Stimulated activated CD8-positive, alpha-beta memory T cell treated with anti-CD3 and anti-CD28 coated beads, Interleukin-7, amount 100 ng/mL, for 1 hour (primary cell): ENCODE measurements around the gene HABP2.

Source experiments
- DNase-seq, 2 donors: peaks; one replicate each; pipeline ENCODE4 v3.0.0-alpha.2; 2020; ENCODE audit warnings: low read depth in 2 of 2

Gene HABP2

DNA sequence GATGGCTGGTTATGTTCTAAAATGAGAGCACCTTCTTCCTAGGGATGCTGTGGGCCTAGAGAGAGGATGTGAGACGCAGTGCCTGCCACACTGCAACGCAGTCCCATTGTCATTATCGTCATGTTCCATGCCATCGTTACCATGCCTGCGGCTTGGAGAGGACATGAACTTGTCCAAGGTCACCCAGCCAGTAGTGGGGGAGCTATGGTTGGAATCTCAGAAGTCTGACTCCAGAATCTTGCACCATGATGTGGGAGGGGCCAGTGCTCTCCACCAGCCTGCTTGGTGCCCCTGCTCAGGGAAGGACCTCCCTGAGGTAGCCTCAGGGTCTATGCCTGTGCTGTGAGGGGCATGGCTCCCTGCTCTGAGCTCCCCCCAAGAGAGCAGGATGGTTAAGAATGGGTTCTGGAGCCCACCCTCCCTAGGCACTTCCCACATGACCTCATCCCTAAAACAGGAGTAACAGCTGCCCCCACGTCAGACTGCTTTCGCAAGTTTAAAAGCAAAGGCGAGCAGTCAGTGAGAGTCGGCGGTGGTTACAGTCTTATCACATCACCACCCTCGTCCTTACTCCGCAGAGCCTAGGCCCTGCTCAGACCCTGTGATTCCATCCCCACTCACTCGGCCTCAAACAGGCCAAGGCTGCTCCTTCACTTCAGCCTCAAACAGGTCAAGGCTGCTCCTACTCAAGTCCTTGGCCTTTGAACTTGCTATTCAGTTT is 50.4 kb downstream of the HABP2 start:
- no peak for DNase-seq

DNA sequence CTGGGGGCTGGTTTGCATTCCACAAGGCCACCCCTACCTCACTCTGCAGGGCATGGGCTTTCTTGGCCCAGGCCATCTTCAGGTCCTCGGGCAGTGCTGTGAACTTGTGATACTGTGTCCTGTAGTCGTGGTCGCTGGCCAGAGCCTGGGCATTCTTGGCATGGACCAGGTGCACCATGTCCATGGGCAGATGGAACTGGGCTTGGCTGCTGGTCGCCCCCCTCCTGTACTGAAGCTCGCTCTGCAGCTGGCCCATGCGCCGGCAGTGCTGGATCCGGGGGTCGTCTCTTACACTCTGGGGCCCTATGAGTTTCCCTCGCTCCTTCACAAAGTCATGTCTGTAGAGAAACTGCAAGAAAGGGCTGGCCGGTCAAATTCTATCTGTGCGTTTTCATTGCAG is 51.7 kb downstream of the HABP2 start:
- no peak for DNase-seq

DNA sequence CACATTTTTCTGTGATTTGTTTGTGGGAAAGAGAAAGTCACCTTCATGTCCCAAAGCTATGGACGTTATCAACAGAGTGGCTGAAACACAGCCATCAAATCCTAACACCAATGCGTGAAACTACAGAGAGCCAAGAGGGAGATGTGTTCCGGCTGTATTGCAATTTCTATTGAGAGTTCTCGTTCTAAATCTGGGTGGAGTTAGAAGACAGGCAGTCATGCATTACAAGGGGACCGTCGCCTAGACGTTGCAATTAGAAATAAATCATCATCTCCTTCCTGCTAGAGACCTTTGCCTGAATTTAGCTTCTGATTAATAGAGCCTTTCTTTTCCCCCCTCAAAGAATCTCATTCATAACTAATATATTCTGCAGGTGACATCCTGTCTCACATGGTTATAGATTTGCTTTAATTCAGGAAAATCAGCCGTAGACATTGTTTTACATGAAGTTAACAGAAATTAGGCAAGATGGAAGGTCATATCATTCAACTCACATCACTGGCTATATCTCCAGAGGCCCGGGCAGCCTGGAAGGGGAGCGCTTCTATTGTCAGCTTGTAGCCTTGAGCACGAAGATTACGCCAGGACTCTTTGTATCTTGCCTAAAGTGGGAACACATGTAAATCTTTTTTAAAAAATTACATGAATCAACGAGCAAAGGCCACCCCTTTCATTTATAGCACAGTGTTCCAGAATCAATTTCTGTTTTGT is 52.6 kb downstream of the HABP2 start:
- no peak for DNase-seq

DNA sequence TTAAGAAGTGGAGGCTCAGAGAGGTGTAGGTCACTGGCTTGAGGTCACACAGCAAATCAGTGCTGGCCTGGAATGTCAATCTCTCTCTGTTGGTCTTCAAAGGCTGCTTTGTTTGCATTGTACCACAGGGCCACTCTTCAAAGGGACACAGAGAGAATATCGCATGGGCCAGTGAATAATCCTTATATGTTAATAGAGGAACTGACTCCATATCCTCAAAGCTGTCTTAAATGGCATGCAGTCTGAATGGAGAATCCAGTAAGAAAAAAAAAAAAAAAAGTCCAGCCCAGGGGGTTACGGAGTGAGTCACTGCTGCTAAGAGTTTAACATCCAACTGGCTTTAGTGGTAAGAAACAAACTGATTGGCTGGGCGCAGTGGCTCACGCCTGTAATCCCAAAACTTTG is 56.9 kb downstream of the HABP2 start:
- no peak for DNase-seq

DNA sequence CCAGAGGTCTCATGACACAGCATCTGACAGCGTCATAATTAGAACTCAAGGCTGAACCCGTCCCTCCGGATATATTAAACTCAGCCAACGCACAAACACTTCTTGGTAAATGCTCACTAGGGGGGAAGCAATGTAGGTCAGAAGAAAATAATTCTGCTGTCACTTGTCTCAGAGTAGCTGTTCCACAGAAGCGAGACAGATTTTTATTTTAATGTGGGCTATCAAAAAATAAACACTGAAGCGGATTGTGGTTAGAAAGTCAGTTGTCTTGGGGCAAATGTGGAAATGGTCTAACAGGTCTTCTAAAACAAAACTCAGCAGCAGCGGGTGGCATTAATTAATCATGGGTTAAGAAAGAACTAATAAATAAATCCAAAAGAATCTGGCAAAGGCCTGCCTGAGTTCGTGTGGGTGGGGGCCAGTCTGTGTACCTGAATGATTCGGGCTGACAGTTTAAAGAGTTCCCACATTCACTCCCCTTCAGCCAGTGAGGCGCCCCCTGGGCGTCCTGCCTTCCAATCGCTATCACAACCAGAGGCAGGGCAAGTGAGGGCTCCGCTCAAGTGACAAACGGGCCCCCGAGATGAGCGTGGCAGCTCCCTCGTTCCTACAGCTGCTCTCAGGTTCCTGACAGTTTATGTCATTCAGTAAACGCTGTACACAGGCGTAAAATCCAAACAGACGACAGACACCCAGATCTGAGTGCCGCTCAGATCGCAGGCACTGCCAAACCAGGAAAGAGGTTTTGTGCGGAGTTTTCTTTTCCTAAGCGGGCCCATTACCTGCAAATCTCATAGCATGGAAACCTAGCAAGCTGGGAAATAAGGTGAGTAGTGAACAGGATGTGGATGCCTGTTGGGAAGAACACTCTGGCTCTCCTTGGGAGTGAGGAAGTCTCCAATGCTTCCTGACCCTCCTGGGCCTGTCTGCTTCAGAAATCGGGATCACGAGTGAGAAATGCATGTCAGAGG is 58.1 kb downstream of the HABP2 start:
- no peak for DNase-seq

DNA sequence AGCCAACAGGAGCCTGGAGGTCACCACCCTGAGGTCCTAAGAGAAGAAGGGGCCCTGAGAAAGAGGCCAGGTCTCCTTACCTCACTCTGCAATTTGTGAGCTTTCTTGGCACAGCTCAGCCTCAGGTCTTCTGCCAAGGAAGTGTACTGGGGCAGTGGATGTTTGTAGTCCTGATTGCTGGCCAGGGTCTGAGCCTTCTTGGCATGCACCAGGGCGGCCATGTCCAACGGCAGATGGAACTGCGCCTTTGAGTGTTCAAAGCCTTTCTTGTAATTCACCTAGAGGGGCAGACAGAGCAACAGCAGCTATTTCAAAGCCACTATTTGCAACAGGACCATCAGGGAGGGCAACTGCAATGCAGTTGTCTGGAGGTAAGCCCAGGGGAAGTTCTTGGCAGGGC is 59.3 kb downstream of the HABP2 start:
- no peak for DNase-seq

DNA sequence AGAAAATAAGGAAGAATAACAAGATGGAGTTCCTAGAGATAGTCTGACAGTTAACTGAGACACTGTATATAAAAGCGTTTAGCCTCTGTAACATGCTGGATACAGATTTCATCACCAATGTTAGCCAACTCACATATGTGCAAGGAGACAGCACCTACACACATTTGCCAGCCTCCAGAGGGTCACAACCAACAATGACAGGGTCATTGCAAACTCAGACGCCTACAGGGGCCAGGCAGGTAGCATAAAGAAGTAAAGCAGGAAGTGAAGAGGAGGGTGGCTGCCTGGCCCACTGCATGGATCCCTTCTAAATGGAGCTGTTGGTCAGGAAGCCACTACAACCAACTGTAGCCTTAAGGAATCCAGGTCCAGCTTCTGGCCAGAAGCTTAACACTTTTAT is 60.6 kb downstream of the HABP2 start:
- no peak for DNase-seq

DNA sequence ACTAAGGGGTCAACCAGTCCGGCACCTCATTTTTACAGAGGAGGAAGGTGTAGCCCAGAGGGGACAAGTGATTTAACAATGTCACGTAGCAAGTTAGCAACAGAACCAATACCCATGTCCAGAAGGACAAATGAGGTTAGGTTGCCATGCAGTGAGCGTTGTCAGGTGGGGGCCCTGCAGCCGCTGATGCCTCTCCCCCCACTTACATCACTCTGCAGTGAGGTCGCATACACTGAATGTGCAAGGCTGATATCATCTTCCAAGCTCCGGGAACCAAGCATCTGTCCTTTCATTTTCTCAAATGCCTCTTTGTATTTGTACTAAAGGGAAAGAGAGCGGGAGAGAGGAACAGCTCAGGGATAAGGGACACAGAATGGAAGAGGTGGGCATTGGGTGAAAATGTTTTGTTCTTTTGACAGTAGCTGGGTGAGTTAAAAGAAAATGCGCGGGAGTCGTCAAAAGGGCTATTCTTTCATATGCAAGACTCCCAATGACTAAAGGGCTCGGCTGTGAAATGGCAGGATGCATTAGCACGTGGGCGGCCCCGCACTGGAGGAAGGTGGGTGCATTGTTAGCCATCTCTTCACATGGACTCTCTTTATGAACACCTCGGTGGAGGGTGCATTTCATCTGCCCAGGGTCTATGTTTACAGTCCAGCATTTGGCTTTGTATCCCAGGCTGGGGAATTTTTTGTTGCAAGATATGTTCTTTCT is 61.3 kb downstream of the HABP2 start:
- DNase-seq, result no peak

DNA sequence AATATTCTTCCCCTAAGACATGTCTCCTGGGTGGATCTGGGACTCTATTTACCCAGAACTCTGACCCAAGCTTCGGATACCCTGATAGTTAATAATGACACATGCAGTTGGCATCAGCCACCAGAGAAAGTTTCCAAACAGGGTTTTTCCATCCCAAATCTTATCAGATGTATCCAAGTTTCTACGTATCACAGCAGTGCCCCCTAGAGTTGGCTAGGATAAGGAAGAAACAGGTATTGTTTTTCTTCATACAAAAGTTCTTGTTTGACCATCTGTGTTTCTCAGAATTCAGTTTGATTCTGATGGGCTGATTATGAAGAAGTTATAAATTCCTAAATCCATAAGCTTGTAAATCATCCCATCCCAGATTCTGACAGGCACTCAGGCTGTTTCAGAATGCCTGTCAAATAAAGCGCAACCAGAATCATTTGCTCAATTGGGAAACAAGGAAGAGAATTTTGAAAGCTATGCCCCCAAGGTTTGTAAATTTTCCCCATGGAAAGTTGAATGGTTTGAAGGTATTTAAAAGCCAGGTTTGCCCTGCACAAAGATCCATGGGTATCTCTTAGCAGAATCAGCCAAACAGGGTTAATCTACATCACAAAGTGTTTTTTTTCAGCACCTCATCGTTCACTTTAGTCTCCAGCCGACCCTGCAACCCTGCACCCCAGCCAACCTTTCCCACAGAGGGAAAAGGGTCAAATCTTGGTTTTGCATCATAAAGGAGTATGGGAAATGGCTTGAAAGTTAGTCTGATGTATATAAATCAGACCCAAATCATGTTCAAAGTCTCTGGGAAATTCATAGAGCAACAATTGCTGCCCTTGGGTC is 63.6 kb downstream of the HABP2 start:
- no peak for DNase-seq

DNA sequence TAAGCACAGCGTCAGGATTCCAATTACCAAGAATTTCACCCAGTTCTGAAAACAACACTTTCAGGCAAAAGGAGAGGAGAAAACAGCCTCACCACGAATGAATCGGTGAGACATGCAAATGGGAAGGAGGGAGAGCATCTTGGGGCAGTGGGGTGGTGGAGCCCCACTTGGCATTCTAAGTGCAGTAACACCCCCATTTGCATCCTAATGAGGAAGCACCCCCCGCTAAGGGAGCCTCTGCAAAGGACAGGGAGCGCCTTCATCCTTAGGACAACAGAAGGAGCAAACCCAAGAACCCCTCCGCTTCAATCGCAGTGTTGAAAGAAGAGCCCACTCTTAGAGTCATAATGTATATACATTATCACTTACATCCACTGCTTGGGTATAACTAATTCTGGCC is 64.2 kb downstream of the HABP2 start:
- DNase-seq, result no peak

DNA sequence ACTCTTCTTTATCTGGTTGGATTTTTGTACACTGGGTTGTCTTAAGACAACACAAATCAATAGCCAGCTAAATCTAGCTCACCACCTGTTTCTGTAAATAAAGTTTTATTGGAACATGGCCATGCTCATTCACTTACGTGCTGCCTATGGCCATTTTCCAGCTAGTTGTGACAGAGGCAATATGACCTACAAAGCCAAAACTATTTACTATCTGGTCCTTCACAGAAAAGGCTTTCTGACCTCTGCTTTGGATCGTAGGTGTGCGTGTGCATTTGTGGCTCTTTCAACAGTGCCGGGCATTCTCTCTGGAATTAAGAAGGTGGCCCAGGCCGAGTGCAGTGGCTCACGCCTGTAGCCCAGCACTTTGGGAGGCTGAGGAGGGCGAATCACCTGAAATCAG is 65.5 kb downstream of the HABP2 start:
- no peak for DNase-seq

DNA sequence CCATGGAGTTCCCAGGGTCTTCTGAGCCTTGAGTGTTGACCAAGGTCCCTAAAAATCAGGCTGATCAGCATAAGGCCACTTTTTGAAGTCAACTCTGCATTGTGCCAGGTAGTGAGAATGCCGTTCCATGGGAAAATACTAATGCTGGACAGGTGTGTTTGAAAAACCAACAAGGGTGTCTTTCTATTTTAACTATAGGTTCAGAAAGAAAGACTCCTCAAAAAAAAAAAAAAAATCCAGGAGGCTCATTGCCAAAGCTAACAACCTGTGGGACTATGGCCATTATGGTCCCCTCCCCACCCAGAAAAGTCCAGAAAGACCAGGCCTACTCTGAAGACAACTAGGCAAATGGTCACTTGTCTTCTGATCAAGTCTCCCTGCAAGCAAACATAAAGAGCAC is 66.5 kb downstream of the HABP2 start:
- no peak for DNase-seq

DNA sequence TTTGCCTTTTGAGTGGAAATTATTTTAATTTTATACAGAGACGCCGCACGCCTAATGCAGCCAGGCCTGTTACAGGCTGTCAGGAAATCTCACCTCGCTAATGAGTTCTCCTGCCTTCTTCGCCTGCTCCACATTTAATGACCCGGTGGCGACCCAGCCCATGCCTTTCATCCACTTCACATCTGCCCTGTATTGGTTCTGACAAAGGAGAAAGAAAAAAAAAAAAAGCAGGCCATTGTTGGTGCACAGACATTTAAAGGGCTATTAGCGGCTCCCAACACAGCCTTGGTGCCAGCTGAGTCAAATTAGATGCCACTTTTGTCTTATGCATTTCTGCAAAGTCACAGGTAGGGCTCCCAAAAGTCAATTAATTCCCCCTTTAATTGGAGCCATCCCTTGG is 67.7 kb downstream of the HABP2 start:
- DNase-seq, result no peak

DNA sequence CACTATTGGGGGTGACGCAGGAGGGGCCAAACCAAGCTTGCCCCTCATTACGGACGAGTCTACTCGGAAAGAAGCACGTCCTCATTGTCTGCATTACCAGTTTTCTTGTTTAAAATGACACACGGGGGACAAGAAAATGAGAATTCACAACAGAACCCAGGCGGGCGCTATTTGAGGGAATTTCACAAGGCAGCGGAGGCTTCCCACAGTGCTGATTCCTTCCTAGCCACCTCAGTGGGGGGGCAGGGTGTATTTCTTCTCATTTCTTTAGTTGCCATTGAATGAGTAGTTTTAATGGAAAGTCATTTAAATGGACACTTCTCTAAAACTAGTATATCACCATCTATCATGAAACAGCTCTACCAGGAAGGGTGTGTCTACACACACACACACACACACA is 68.1 kb downstream of the HABP2 start:
- DNase-seq, result no peak

DNA sequence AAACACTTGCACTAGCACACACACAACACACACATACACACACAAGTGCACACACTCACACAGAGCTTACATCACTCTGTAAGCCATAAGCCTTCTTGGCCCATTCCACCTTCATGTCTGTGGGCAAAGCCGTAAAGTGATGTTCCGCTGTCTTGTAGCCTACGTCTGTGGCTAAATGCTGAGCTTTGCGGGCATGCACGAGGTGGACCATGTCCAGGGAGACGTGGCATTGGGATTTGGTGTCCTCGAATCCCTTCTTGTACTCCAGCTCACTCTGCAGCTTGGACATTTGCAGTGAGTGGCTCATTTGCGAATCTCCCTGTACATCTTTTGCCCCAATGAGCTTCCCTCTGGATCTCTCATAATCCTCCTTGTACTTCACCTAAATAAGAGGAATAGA is 68.9 kb downstream of the HABP2 start:
- no peak for DNase-seq

DNA sequence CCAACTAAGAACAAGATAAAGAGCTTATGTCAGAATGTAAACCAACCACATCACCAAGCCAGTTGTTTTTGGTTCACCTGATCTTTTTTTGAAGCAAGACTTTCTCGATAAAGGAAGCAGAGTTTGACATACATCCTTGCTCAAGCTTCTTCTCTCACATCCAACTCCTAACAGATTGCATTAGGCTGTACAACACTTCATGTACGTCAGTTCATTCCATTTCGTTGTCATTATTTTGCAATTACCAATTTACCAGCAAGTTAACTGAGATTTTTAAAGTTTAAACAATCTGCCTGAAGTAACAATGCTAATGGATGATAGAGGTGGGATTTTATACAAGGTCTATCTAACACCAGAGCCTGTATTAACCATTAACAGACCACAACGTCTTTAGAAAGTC is 70.0 kb downstream of the HABP2 start:
- no peak for DNase-seq

DNA sequence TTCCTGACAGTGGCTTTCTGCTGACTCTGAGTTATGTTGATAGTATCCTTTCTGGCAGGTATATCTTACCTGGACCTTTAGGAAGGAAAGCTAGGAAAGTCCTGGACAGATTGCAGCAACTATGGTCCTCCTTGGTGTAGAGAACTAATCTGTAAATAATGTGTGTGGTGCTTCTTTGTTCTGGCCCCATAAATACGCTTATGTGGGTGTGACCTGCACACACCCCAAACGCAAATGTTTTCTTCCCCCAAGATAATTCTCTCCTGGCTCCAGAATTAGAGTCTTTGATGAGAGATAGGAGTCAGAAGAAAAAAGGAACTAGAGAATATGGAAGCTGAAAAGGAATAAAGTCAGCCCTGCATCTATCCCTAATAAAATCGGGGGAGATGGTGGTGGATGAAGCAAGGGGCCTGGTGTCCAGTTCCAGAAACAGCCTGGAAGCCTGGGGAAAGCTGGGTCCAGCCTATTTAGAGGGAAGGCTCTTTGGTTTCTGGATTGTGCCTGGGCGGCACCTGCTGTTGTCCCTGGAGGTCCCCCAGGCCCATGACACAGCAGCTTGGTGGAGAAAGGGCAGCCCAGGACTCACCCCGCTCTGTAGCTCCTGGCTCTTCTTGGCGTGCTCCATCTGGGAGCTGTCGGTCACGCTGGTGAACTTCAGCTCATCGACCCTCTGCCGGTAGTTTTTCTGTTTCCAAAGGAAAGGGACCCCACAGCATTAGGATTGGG is 72.8 kb downstream of the HABP2 start:
- DNase-seq, result no peak

DNA sequence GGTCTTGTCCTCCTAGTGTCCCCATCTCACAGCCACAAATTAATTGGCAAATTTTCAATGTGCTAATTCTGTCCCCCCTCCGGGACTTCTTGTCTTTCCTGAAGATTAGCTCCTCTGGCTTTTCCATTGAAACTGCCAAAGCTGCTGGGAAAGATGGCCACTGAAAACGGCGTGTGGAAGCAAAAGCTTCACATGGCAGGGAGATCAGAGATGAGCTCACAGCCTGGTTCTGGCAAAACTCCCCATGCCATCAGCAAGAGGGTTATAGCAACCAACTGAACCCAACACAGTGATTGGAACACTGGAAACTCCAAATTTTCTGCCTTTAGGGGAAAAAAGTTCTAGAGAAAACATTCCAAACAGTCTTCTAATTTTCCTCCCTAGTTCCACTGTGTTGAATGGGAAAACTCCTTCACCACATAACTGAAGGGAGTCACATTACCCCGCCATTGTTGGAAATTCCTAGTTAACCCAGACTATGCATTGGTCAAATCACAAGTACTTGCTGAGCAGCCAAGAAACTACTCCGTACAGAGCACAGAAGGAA is 74.0 kb downstream of the HABP2 start:
- no peak for DNase-seq

DNA sequence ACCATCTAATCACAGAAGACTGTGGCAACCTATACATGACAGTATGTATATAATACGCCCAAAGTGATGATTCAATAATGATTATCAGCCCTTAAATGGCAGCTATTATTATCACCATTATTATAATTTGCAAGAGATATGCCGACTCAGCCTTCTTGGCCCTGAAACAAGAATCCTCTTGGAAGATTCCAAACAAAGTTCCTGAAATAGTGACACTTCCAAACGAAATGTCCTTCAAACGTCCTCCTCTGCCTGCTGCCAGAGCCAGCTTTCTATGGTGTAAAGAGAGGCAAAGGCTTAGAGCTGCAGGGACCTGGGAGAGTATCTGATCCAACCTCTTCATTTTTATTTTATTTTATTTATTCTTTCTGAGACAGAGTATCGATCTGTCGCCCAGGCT is 75.0 kb downstream of the HABP2 start:
- no peak for DNase-seq

DNA sequence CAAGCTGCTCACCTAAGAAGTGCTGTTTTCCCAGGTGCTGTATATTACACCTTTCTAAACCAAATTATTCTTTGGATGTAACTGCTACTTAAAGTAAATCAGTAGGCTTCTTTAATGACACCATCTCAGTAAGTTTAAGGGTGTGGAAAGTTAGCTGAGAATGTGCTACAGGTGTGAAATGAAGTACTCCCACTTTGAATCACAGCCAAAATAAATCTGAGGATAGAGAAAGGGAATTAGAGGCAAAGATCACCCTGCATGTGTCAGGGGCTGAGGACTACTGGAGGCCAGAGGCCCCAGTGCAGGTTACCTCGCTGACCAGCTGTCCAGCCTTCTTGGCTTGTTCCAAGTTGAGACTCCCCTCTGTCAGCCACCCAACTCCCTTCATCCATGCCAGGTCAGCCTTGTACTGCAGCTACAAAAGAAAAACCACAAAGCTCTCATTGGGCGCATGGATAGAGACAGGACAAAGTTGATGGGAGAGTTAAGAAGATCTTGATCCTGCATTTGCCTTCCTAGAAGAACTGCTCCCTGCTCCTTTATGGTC is 75.8 kb downstream of the HABP2 start:
- DNase-seq, result no peak
